GM21390 (cell line): ENCODE measurements around the gene FILIP1L.
A peak's percentile ranks its signal among the peaks of the same experiment; 100 is the strongest.

ENCODE experiments used
- ATAC-seq: cut with Tn5 transposase; IDR thresholded peaks from one replicate; pipeline ENCODE4 v1.9.1; 2021; ENCODE audit not compliant: unreplicated experiment

Gene FILIP1L

DNA sequence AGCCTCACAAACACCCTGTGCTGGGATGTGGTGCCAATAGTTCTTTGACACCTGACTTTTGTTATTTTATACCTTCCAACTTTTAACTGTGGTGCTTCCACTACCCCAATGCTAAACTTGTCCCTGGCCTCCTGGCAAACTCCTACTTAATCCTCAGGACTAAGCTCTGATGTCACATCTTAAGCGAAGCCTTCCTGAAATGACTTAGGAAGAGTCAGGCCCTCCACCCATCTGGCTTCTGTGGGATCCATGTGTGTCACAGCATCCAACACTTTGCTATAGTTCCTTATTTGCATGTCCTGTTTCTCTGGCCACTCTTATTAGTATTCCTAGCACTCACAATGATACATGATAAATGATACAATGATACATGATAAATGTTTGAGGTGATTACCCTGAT is 133.2 kb downstream of the FILIP1L start:
- no peak for ATAC-seq

- no peak for ATAC-seq
Measured at GRCh38 chr3:99980606-99981005, 133.7 kb downstream of the FILIP1L start.

GRCh38 chr3:99978221-99978620 is 136.1 kb downstream of the FILIP1L start:
- ATAC-seq: no peak

- no peak for ATAC-seq
Measured at GRCh38 chr3:99976584-99976983, 137.7 kb downstream of the FILIP1L start.

- no peak for ATAC-seq
Measured at GRCh38 chr3:99974989-99975388, 139.3 kb downstream of the FILIP1L start.

GRCh38 chr3:99972380-99973104 is 141.8 kb downstream of the FILIP1L start:
- no peak for ATAC-seq

DNA sequence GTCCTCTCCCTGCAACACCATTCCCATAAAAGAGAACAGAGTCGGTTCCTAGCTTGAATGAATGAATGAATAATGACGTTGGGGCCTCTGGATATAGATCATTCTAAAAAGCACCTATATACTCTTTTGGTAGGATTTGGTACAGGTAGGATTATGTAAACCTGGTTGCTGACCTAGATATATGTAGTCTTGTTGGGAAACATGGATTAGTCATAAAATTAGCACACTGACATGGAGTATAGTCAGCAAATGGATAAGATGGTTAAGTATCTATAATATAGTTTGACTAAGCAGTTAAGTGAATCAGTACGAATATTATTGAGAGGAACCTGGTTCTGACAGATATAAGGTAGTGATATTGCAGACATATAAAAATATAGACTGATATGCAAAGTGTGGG is 142.5 kb downstream of the FILIP1L start:
- no peak for ATAC-seq

DNA sequence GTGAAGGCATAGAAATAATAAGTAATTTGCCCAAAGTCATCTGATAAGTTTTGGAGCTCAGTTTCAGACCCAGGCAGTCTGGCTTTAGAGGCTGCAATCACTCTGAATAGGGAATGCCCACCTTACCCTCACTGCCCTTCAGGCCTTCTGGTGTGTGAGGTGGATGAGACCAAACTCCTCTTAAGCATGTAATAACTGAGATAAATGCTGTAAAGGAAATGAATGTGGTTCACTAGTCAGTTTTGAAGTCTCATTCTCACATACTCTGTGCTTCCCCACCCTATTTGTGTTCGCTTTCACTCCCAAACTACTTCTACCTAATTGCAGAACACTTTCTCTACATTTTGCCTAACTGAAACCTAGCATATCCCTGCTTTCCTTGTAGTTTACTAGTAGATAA is 144.1 kb downstream of the FILIP1L start:
- ATAC-seq: peak; percentile 99

- no peak for ATAC-seq
Measured at GRCh38 chr3:99969136-99969535, 145.2 kb downstream of the FILIP1L start.

GRCh38 chr3:99967796-99968195 is 146.5 kb downstream of the FILIP1L start:
- no peak for ATAC-seq

DNA sequence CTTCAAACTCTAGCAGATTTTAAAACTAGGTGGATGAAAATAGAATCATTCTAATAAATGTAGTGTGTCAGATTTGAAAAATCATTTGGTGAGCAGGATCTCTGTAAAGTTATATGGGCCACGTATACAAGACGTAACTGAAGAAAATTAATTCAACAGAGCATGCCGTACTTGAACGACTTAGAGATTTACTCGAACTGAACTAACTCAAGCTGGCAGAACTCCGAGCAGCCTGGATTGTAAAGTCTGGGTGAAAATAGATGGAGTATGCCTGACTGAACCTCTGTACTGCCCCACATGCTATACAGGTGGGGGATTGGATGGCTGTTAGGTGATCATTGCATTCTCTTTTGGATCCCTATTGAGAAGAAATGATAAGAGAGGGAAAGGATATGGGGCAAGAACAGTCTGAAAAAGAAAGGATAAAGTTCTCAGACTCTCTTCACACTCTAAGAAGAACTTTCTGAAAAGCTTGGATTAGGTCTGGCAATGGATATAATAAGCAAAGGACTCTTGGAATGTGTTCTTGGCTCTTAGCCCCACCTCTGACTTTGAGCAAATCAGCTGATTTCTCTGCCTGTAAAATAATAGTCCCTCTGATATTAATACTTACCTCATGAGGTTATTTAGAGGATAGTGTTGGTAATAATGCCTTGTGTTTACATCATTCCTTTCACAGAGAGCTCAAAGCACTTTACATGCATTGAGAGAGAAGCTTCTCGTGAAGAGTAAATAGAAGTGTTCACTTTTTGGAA is 147.5 kb downstream of the FILIP1L start:
- no peak for ATAC-seq

DNA sequence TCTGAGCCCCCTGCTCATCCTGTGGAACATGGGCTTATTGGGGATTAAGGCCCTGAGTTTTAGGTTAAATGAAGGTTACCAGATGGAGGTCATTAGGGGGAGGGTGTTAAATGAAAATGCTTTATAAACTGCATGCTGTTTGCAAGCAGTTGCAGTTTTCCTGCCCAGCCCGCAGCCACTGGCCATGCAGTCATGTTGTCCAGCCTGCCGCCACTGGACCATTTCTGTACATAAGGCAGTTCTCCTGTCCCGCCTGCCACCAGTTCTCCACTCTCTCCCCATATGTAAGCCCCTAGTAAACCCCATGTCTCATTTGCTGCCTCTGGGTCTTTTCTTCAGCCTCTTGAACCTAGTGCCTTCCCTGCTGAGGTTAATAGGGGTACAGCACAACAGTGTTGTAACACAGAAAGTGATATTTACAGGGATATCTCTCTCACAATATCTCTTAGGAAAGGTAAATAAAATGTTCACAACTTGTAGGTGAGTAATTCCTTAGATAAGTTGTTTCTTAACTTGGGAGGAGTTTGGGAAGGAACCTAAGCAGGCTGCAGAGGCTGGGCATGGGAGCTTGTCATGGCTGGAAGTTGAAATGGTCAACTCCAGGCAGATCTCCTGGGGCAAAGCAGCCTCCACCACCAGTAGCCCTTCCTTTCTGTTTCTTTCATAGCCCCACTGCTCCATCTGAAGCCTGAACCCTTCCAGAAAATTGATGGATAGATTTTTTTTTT is 148.5 kb downstream of the FILIP1L start:
- ATAC-seq: no peak

- no peak for ATAC-seq
Measured at GRCh38 chr3:99965077-99965476, 149.2 kb downstream of the FILIP1L start.

GRCh38 chr3:99962703-99963102 is 151.6 kb downstream of the FILIP1L start:
- ATAC-seq: no peak

GRCh38 chr3:99961756-99962515 is 152.4 kb downstream of the FILIP1L start:
- ATAC-seq: no peak

- no peak for ATAC-seq
Measured at GRCh38 chr3:99960941-99961340, 153.4 kb downstream of the FILIP1L start.

DNA sequence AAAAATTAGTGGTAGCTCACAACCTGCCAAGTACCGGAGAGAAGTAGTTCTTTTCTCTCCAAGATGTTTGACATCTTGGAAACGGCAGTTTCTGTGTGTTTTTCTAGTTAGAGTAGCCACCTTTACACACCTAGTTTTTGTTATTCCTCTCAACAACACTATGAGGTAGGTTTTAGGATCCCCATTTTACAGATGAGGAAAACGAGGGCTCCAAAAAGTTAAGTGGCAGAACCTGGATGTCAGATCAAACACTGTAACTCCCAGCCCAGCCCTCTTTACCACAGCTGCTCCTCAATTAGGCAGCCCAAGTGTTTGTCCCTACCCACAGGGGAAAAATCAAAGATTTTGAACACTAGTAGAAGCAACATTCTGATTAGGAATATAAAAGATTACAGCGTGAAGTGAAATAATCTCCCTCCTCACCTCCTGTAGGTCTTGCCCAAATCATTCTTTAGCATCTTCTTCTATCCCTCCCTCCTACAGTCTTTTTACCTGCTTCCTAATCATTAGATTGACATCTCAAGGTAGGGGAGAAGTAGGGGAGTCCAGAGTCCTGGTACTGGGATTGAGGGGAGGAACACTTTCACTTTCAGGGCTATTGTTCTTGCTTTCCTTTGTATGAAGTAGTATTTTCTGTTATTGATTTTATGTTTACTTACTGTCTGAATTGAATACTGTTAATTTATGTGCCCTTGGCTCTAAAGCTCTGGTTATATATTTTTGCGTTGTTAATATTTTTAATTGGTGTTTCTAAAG is 154.0 kb downstream of the FILIP1L start:
- no peak for ATAC-seq

DNA sequence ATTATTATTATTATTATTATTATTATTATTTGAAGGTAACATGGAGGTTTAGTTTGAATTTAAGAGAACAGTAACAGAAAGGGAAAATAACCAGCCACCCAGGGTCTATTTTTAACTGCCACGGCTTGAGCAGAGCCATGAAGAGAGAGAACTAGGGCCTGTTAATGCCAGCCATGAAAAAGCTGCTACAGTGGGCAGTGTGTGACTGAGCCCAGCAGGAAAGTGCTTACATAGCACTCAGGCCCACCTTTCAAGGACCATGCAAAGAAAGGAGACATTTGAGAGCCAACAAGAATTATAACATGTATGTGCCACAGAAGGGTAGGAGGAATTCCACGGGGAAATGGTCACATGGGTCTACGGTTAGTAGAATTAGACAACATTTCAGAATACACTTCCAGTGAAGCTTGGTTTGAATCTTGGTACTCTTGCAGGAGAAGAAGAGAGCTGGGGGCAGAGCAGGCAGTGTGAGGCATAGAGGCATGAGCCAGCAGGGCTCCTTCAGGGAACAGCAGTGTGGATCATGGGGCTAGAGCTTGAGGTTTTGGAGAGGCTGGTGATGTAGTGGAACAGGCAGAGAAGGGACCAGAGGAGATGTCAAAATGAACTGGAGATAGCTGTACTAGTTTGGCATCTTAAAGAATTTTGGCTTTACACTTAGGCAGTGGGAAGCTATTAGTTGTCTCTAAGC is 155.9 kb downstream of the FILIP1L start:
- ATAC-seq: no peak

- no peak for ATAC-seq
Measured at GRCh38 chr3:99957151-99957796, 157.0 kb downstream of the FILIP1L start.
